Measurements from ENCODE around the gene ZXDA.
"Not testable (repeated sequence)": the region's sequence is repeated elsewhere in the genome, so short reads cannot be mapped to it uniquely, and the experiment has no call there.

The ZXDA gene, protein sequence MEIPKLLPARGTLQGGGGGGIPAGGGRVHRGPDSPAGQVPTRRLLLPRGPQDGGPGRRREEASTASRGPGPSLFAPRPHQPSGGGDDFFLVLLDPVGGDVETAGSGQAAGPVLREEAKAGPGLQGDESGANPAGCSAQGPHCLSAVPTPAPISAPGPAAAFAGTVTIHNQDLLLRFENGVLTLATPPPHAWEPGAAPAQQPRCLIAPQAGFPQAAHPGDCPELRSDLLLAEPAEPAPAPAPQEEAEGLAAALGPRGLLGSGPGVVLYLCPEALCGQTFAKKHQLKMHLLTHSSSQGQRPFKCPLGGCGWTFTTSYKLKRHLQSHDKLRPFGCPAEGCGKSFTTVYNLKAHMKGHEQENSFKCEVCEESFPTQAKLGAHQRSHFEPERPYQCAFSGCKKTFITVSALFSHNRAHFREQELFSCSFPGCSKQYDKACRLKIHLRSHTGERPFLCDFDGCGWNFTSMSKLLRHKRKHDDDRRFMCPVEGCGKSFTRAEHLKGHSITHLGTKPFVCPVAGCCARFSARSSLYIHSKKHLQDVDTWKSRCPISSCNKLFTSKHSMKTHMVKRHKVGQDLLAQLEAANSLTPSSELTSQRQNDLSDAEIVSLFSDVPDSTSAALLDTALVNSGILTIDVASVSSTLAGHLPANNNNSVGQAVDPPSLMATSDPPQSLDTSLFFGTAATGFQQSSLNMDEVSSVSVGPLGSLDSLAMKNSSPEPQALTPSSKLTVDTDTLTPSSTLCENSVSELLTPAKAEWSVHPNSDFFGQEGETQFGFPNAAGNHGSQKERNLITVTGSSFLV

DNA sequence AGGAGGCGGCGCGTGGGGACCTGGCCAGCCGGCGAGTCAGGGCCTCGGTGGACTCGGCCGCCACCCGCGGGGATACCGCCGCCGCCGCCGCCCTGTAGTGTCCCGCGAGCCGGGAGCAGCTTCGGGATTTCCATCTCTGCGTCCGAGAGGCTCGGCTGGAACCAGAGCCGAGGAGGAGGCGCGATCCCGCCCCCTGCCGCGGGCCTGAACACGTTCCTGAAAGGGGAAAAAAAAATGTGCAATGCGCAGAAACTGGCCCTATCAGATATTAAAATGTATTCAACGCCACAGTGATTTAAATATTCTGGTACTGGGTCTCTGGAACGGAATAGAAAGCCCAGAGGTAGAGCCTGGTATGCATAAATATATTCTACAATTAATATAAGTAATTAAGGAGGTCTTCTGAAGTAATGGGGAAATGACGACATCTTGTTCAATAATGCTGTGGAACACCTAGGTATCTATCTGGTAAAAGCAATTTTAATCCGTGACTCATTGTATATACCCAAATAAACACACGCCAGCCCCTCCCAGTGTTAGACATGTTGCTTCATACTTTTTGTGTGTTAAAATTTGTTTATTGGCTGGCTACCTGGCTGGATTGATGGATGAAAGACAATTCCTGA, at the start of gene ZXDA:
Gene ZXDA (minus strand): TSS at position 172 of the 626 bp plus-strand sequence. CDS start 38 bp downstream, at position 134.
- peak in 1 of 2 experiments; percentile 11 for DNase-seq

DNA sequence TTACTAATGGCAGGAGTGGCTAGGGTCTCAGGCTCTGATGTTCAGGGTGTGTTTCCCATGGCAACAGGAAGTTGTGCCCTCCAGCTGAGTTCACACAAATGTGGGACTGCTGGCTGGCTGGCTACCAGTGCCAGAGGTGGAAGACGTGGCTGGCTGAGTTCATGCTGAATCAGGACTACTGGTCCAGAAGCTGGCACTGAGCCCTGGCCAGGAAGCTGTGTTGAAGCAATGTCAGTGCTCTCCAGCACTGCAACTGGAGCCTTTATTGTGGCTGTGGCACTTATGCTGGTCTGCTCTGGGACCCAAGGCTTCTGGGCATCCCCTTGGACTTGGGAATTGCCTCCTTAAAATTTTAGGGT, 42.0 kb upstream of the ZXDA start:
- no peak for DNase-seq

DNA sequence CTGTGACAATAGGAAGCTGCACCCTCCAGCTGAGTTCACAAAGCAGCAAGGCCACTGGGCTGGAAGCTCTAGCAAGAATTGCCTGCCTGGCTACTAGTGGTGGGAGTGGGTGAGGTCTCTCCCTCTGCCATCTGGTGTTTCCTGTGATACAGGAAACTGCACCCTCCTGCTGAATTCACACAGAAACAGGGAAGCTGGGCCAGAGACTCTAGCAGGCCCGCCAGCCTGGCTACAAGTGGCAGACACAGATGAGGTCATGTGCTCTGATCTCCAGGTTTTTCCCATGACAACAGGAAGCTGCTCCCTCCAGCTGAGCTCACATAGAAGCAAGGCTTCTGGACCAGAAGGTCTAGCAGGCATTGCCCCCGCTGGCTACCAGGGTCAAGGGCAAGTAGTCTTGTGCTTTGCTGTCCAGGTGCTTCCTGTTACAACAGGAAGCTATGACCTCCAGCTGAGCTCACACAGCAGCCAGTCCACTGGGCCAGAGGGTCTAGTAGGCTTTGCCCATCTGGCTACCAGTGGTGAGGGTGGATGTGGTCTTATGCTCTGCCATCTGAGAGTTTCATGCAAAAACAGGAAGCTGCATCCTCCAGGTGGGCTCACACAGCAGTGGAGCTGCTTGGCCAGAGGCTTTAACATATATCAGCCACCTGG, 41.5 kb upstream of the ZXDA start:
- DNase-seq: no peak

DNA sequence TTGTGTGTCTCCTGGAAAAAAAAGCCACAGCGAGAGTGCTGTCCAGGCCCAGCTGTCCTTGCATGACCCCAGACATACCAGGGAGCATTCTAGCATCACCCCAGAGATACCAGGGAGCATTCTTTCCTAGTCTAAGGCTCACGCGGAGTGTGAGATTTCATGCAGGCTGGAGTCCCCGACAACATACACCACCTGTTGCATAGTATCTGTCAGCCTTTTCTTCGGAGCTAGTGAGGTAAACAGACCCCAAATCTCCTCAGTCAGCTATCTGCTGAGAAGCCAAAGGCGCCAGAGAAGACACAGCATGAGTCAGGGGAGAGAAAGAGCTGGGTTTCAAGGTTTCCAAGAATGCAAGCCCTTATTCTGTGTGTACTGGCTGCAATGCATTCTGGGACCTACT, 23.1 kb upstream of the ZXDA start:
- no peak for DNase-seq

DNA sequence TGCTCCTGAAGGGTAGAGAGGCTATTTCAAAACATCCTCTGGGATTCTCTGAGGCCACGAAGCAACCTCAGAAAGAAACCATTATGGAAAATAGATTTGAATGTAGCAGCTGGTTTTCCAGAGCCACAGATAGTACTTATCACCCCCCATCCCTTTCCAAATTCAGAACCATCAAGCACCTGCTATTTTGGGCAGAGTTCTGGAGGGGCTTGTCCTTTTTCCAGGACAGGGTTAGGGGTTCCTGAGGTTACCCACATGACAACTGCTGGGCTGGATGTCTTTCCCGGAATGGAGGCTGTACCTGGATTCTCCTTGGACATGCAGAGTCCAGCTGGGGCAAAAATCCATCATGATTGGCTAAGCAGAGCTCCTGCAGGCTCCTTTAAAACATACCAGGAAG, 22.0 kb upstream of the ZXDA start:
- DNase-seq: no peak

DNA sequence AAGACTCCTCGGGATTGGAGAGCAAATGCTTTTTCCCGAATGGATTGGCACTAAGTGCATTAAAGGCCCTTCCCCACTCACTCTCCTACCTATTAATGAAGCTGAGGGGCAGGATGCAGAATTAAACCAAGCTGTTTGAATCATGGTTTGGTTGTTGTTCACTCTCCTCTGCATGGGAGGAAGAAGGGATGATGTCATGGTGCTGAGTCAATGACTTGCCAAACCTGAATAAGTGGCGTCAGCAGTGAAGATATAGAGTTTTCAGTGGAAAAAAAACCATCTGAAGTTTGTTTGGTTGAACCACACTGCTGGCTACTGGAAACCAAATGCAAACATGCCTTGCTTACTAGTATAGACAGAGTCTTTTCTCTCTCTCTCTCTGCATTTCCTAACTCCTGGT, 19.8 kb upstream of the ZXDA start:
- no peak for DNase-seq

DNA sequence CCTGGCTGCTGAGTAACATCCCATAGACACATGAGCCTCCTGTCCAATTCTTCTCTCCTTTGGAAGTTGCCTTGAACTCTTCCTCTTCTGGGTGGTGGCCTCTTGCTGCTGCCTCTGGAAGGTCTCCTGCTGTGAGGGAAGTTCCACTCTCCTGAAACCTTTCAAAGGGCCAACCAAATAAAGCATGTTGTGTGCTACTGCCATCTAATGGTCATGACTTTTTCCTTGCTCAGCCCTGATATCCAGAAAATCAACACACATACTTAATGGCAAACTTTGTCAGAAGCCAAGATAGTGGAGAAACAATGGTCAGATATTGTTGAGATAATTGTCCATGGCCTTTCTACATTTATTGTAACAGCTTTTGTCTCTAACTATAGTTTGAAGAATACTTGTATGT, 19.1 kb upstream of the ZXDA start:
- DNase-seq: no peak

DNA sequence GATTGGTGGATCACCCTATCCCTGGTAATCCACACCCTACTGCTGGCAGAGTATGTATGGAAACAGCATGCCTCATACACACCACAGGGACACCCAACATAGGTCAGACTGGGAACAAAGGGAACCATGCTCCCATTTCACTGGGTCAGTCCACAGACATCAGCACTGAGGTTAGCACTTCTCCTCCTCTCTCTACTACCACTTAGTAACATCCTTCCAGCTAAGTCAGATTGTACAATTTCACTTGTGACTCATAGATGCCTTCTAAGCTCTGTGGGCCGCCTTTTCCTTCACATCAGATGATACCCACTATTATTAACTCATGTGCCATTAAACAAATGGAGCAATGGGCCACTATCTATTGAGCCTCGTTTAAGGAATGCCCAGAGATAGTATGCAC, 15.5 kb upstream of the ZXDA start:
- no peak for DNase-seq

DNA sequence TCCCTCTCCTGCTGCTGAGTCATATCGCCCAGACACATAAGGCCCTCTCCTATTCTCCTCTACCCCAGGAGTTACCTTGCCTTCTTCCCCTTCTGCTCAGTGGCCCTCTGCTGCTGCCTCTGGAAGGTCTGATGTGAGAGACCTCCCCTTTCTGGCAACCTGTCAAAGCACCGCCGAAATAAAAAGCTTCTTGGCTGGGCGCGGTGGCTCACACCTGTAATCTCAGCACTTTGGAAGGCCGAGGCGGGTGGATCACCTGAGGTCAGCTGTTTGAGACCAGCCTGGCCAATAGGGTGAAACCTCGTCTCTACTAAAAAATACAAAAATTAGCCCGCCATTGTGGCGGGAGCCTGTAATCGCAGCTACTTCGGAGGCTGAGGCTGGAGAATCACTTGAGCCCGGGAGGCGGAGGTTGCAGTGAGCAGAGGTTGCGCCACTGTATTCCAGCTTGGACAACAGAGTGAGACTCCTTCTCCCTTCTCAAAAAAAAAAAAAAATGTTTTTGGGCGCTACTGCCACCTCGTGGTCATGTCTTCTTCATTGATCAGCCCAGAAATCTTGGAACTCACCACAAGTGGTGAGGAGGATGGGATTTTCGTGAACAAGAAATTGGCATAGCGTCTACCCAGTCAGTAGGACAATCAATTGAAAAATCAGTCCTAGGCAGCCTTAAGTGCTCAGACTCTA, 8.6 kb upstream of the ZXDA start:
- no peak for DNase-seq

DNA sequence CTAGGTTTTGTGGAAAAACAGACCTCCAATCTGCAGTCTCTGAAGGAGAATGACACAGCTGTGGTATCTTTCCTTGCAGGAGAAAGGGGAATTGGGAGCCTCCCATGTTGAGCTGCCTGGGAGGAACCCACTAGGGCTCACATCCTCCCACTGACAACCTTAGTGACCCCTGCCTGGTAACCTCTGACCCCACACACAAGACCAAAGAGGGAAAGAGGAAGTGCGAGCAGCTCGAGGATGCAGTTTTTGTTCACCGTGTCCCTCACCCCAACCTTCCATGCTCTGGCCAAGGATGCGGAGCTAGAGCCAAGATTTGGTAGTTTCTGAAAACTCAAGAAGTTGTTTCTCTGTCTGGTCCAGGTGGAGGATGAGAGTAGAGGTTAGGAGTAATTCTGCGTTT, 5.4 kb upstream of the ZXDA start:
- no peak for DNase-seq

DNA sequence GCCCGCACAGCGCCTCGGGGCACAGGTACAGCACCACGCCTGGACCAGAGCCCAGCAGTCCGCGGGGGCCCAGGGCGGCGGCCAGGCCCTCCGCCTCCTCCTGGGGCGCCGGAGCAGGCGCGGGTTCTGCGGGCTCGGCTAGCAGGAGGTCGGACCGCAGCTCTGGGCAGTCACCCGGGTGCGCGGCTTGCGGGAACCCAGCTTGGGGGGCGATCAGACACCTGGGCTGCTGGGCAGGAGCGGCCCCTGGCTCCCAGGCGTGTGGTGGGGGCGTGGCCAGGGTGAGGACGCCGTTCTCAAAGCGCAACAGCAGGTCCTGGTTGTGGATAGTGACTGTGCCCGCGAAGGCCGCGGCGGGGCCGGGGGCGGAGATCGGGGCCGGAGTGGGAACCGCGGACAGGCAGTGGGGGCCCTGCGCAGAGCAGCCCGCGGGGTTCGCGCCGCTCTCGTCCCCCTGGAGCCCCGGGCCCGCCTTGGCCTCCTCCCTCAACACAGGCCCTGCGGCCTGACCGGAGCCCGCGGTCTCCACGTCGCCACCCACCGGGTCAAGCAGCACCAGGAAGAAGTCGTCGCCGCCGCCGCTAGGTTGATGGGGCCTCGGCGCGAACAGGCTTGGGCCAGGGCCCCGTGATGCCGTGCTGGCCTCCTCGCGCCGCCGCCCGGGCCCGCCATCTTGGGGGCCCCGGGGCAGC, 517 bp downstream of the ZXDA start:
- not testable (repeated sequence) for DNase-seq

DNA sequence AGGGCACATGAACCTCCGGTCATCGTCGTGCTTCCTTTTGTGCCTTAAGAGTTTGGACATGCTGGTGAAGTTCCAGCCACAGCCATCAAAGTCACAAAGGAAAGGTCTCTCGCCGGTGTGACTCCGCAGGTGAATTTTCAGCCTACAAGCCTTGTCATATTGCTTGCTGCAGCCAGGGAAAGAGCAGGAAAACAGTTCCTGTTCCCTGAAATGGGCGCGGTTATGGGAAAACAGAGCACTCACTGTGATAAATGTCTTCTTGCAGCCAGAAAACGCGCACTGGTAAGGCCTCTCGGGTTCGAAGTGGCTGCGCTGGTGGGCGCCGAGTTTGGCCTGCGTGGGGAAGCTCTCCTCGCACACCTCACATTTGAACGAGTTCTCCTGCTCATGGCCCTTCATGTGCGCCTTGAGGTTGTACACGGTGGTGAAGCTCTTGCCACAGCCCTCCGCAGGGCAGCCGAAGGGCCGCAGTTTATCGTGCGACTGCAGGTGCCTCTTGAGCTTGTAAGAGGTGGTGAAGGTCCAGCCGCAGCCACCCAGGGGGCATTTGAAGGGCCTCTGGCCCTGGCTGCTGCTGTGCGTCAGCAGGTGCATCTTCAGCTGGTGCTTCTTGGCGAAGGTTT, 1.2 kb downstream of the ZXDA start:
- DNase-seq: not testable (repeated sequence)

DNA sequence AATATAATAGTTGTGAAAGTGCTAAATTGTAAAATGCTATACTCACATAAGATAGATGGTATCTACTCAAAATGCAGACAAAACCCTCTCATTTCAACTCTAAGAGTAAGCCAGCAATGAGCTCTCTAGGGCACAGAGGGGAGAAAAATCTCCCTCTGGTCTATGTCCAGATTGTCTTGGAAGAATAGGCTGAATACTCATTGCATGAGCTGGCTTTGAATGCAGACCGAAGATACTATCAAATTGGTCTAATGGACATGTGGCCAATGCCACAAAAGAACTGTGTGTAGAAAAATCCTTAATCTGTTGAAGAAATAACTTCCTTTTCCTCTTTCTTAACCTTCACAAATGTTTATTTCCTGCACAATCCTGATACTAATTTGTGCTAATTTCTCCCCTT, 3.5 kb downstream of the ZXDA start:
- DNase-seq: no peak

DNA sequence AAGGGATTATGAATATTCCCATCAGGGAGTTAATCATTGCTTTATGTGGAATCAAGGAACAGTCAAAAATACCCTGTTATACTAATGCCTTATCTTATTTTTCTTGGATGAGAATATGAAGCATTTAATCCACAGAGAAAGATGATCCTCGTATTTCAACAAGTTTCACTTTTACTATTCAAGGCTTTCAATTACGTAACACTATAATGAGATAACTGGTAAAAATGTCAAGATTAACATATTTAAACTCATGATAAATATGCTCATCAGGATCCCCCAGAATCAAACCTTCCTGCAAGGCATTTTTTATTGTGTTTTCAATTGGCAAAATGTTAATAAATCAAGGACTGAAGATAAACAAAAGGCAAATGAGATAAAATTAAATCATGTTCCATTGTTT, 5.1 kb downstream of the ZXDA start:
- DNase-seq: no peak

DNA sequence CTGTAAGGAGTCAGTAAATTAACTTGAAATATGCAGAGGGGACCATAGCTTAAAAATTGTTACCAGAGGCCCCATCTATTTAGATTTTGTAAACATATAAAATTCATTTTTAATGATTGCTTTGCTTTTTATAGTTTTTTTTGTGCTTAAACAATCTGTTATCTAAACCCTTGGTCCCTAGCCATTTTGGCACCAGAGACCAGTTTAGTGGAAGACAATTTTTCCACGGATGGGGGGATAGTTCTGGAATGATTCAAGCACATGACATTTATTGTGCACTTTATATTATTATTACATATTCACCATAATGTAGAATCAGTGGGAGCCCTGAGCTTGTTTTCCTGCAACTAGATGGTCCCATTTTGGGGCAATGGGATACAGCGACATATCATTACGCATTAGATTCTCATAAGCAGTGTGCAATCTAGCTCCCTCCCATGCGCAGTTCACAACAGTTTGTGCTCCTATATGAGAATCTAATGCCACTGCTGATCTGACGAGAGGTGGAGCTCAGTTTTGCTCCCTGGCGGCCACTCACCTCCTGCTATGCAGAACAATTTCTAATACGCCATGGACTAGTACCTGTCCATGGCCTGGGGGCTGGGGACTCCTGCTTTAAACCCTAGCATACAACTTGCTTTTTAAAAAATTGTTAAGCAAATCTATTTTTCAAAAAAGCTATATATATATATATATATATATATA, 5.9 kb downstream of the ZXDA start:
- DNase-seq: no peak

DNA sequence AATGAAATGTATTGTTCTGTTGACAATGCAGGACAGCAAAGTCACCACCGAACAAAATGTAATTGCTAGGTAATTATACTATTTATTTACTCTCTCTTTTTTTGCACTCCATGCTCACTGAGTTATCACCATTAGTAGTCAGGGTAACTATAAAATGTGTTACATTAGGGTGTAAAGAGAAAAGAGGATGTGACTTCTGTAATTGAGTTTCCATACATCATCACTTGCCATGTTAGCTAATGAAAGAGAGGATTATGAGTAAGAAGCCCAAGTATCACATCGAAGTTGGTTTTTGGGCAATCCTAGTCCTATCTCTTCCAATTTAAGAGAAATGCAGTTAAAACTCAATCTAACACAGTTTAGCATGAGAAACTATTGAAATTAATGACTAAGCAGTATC, 7.6 kb downstream of the ZXDA start:
- no peak for DNase-seq

DNA sequence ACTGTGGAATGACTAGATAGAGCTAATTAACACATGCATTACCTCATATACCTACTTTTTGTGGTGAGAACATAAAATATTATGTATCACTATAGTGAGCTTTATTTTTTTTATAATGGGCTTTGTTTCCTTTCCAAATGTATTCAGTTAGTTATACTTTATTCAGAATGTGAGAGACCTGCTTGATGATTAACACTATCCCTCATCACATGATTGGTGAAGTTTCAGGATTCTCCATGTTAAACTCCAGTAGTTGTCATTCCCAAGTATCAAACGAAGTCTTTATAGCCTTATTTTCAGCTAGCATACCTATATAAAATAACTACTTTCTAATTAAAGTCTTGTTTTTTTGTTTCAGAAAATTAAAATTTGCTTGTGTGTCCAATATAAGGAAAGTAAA, 8.8 kb downstream of the ZXDA start:
- DNase-seq: no peak

DNA sequence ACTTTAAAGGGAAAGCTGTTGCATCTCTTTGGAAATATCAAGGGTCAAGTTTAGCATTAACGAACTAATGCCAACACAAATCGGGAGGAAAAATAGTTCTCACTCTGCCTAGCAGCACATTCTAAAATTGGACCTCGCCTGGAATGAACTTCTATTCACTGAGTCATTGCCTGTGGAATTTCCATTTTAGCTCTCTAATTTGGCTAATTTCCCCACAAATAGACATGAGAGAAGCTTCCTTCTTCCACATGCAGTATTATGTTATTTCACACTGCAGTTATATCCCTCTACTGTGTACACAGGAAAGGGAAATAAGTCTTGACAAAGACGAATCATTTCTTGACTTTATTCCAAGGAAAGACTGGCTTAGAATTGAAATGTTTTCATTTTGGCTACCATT, 9.3 kb downstream of the ZXDA start:
- DNase-seq: no peak

DNA sequence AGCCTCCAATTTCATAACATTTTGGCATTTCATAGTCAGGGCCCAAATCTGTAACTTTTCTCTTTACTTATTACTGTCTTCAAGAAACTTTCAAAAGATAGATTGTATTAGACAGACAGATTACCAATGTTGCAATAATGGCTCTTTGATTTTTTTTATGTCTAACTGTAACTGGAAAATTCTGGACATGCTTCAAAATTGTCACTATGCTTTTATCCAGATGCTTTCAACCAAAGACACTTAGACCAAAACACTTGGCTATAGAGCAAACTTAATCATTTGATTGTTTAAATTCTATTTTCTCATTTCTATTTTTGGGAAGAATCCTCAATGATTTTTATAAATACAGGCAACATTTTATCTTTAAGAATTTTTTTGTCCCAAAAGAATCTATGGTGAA, 10.4 kb downstream of the ZXDA start:
- no peak for DNase-seq

DNA sequence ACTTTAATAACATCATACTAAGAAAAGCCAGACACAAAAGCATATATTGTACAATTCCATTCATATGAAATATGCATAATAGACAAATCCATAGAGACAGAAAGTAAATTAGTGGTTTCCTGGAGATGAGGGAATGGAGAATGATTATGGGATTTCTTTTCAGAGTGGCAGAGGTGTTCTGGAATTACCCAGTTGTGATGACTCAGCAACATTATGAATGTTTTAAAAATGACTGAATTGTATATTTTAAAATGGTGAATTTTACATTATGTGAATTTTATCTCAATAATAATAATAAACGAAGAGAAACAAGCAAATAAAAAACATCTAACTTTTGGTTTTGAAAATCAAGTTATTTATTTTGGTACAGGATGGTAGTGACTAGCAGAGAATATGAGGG, 11.2 kb downstream of the ZXDA start:
- no peak for DNase-seq

DNA sequence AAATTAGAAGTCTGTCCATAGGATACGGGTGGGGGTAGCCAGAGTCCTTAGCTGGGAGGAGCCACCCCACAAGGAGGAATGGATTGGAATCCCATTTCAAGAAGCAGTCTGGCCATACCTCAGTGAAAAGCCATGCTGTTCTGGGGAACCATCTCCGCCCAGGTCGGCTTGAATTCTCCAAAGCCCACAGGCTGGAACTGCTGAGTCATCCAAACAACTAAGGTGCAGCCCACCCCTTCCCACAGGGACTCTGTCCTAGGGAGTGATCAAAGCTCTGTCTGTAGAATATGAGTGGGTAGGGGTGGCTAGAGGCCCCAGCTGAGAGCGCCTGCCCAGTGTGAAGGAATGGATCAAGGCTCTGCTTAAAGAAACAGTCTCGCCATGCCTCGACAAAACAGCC, 38.8 kb downstream of the ZXDA start:
- DNase-seq: no peak
